ENCODE measurements around the gene LRP1.

LRP1 gene

GRCh38 chr12:57175428-57176138, 47.3 kb downstream of the LRP1 start:
- Histone ChIP-seq H3K9ac (ENCODE audit: low read length) (no peak overlapping the region), H2AFZ (ENCODE audit: low read length) (no peak overlapping the region), H3K79me2 (ENCODE audit: low read length) (no peaks in the 10 kb centered on the region), H3K36me3 (replicated peaks; ENCODE audit: insufficient read depth, low read length) (no peaks in the 10 kb centered on the region), H3K4me1 (ENCODE audit: low read length) (no peaks in the 10 kb centered on the region), H4K20me1 (ENCODE audit: insufficient read depth, low read length) (no peaks in the 10 kb centered on the region), H3K9me2 (replicated peaks; ENCODE audit: insufficient read depth, low read length) (no peaks in the 10 kb centered on the region), H3F3A (ENCODE audit: insufficient read depth, low read length) (no peaks in the 10 kb centered on the region), H3K27me3 (replicated peaks; ENCODE audit: insufficient read depth, low read length) (peaks cover 27% of the 10 kb centered on the region), H3K9me3 (replicated peaks; ENCODE audit: insufficient read depth, low read length) (no peaks in the 10 kb centered on the region), H3K27ac (ENCODE audit: low read length) (no peak overlapping the region), H3K4me3 (ENCODE audit: low read length) (no peak overlapping the region), H3K4me2 (ENCODE audit: low read depth, low read length) (no peak overlapping the region)
- TF ChIP-seq CTCF (IDR thresholded peaks at IDR 0.05; ENCODE audit: low read length), result peak; percentile 55
- TF ChIP-seq EZH2phosphoT487 (IDR thresholded peaks at IDR 0.05; ENCODE audit: low read length), result no peak
- peak; percentile 14 for DNase-seq

GRCh38 chr12:57176139-57176477, 47.8 kb downstream of the LRP1 start:
- H3K4me2 ChIP-seq (ENCODE audit: low read depth, low read length), result no peak overlapping the region
- no peak overlapping the region for H2AFZ ChIP-seq (ENCODE audit: low read length)
- no peaks in the 10 kb centered on the region for H3K79me2 ChIP-seq (ENCODE audit: low read length)

GRCh38 chr12:57176846-57177245, 48.6 kb downstream of the LRP1 start:
- DNase-seq, result no peak
- H3F3A ChIP-seq (ENCODE audit: insufficient read depth, low read length), result no peaks in the 10 kb centered on the region
- H2AFZ ChIP-seq (ENCODE audit: low read length), result no peak overlapping the region
- TF ChIP-seq EZH2phosphoT487 (IDR thresholded peaks at IDR 0.05; ENCODE audit: low read length) (no peak), EZH2 (optimal IDR thresholded peaks at IDR 0.05; ENCODE audit: low read depth, low read length) (no peak), CTCF (IDR thresholded peaks at IDR 0.05; ENCODE audit: low read length) (no peak)
- H3K27me3 ChIP-seq (replicated peaks; ENCODE audit: insufficient read depth, low read length), result peaks cover 37% of the 10 kb centered on the region
- no peak overlapping the region for H3K9ac ChIP-seq (ENCODE audit: low read length)
- H3K4me1 ChIP-seq (ENCODE audit: low read length), result no peaks in the 10 kb centered on the region
- H4K20me1 ChIP-seq (ENCODE audit: insufficient read depth, low read length), result no peaks in the 10 kb centered on the region
- H3K4me3 ChIP-seq (ENCODE audit: low read length), result no peak overlapping the region
- H3K36me3 ChIP-seq (replicated peaks; ENCODE audit: insufficient read depth, low read length), result no peaks in the 10 kb centered on the region
- no peaks in the 10 kb centered on the region for H3K79me2 ChIP-seq (ENCODE audit: low read length)
- no peak overlapping the region for H3K4me2 ChIP-seq (ENCODE audit: low read depth, low read length)
- no peaks in the 10 kb centered on the region for H3K9me2 ChIP-seq (replicated peaks; ENCODE audit: insufficient read depth, low read length)
- no peaks in the 10 kb centered on the region for H3K9me3 ChIP-seq (replicated peaks; ENCODE audit: insufficient read depth, low read length)
- no peak overlapping the region for H3K27ac ChIP-seq (ENCODE audit: low read length)

More at GRCh38 chr12:57176139-57176477, 47.8 kb downstream of the LRP1 start:
- Histone ChIP-seq H3K36me3 (replicated peaks; ENCODE audit: insufficient read depth, low read length) (no peaks in the 10 kb centered on the region), H3K9ac (ENCODE audit: low read length) (no peak overlapping the region), H3K27me3 (replicated peaks; ENCODE audit: insufficient read depth, low read length) (peaks cover 32% of the 10 kb centered on the region), H3K4me3 (ENCODE audit: low read length) (no peak overlapping the region), H3K9me3 (replicated peaks; ENCODE audit: insufficient read depth, low read length) (no peaks in the 10 kb centered on the region), H4K20me1 (ENCODE audit: insufficient read depth, low read length) (no peaks in the 10 kb centered on the region), H3F3A (ENCODE audit: insufficient read depth, low read length) (no peaks in the 10 kb centered on the region), H3K9me2 (replicated peaks; ENCODE audit: insufficient read depth, low read length) (no peaks in the 10 kb centered on the region), H3K4me1 (ENCODE audit: low read length) (no peaks in the 10 kb centered on the region), H3K27ac (ENCODE audit: low read length) (no peak overlapping the region)
- DNase-seq, result no peak
- TF ChIP-seq CTCF (IDR thresholded peaks at IDR 0.05; ENCODE audit: low read length), result no peak
- TF ChIP-seq EZH2phosphoT487 (IDR thresholded peaks at IDR 0.05; ENCODE audit: low read length), result no peak
- no peak for TF ChIP-seq EZH2 (optimal IDR thresholded peaks at IDR 0.05; ENCODE audit: low read depth, low read length)

Data from MM.1S (cell line).